B cell (primary cell): ENCODE results near the gene TBX18. TPM values are rescaled to one million over a fixed set of nuclear protein-coding genes. Genes with fewer than 3 reads are reported as not detected.

Source experiments
- ATAC-seq: fragments of 200-7000 bp; cut with Tn5 transposase; one replicate; pipeline ENCODE4 v1.10.0; 2021; ENCODE audit warnings: low read depth, mild to moderate bottlenecking, moderate number of reproducible peaks, moderate library complexity
- CTCF ChIA-PET: fragments of 350-600 bp; sonication (Branson Sonifier 250); formaldehyde crosslinking; loops from one replicate; lab custom pipeline; 2021; ENCODE audit warnings: antibody characterized with exemption, inconsistent platforms; lab: Charles Lee
- POLR2A ChIA-PET: fragments of 350-600 bp; sonication (Branson Sonifier 250); formaldehyde crosslinking; loops from one replicate; lab custom pipeline; 2021; ENCODE audit warnings: antibody characterized with exemption; lab: Charles Lee
- DNase-seq: peaks from one replicate; pipeline ENCODE4 v3.0.0; 2013
- H2AFZ ChIP-seq: 2 replicates; pipeline ENCODE4 v1.6.1; 2012; ENCODE audit warnings: mild to moderate bottlenecking, low read depth, low read length; ENCODE audit not compliant: insufficient read depth, poor library complexity, severe bottlenecking
- H3K27ac ChIP-seq, 2 donors: 1 replicate in 1 of 2; 2 replicates in 1 of 2; pipeline ENCODE4 v1.5.1; 2012 to 2013; ENCODE audit warnings: low read length in 2 of 2, mild to moderate bottlenecking in 2 of 2, moderate library complexity in 1 of 2
- H3K27me3 ChIP-seq, 4 experiments: fragments of 200-600 bp in 1 of 4; sonication (generic) in 1 of 4; replicated peaks in 1 of 4; 1 replicate in 2 of 4; 2 replicates in 2 of 4; pipeline versions ENCODE4 v1.6.1 to v1.7.0; 2013 to 2016; ENCODE audit warnings: low read length in 3 of 4, mild to moderate bottlenecking in 2 of 4, mixed read lengths in 1 of 4, moderate library complexity in 1 of 4; ENCODE audit not compliant: insufficient read depth in 4 of 4, control insufficient read depth in 3 of 4; ENCODE audit errors: control extremely low read depth in 1 of 4
- H3K36me3 ChIP-seq, 2 experiments: replicated peaks in 1 of 2; 1 replicate in 1 of 2; 2 replicates in 1 of 2; pipeline versions ENCODE4 v1.6.1 to v1.7.1; 2013; ENCODE audit warnings: low read length in 1 of 2; ENCODE audit not compliant: insufficient read depth in 2 of 2, control insufficient read depth in 1 of 2; ENCODE audit errors: control extremely low read depth in 1 of 2, extremely low read depth in 1 of 2
- H3K4me1 ChIP-seq, 2 donors: fragments of 200-600 bp in 1 of 2; sonication (generic) in 1 of 2; 1 replicate in 1 of 2; 2 replicates in 1 of 2; pipeline versions ENCODE4 v1.5.1 to v1.6.1; 2013 to 2017; ENCODE audit warnings: low read length in 2 of 2; ENCODE audit not compliant: control insufficient read depth in 2 of 2, insufficient read depth in 2 of 2
- H3K4me2 ChIP-seq: replicated peaks from 2 replicates; pipeline ENCODE3; 2012; ENCODE audit warnings: mild to moderate bottlenecking, low read depth, low read length; ENCODE audit not compliant: poor library complexity, severe bottlenecking
- H3K4me3 ChIP-seq, 5 experiments: fragments of 200-600 bp in 1 of 5; sonication (generic) in 1 of 5; 1 replicate in 3 of 5; 2 replicates in 2 of 5; pipeline versions ENCODE4 v1.5.1 to v1.7.0; 2011 to 2016; ENCODE audit warnings: low read length in 4 of 5, mild to moderate bottlenecking in 4 of 5, low read depth in 2 of 5, control low read depth in 1 of 5, moderate library complexity in 1 of 5; ENCODE audit not compliant: insufficient read depth in 1 of 5; ENCODE audit errors: control extremely low read depth in 1 of 5, extremely low read depth in 1 of 5
- H3K79me2 ChIP-seq: fragments of 200-600 bp; sonication (generic); one replicate; pipeline ENCODE4 v1.6.0; 2016; ENCODE audit warnings: low read length; ENCODE audit not compliant: control insufficient read depth, insufficient read depth
- H3K9ac ChIP-seq: fragments of 200-600 bp; sonication (generic); 2 replicates; pipeline ENCODE4 v1.6.1; 2017; ENCODE audit warnings: mild to moderate bottlenecking, low read length, moderate library complexity
- H3K9me3 ChIP-seq, 3 donors: one replicate each; pipeline versions ENCODE4 v1.6.1 to v1.7.1; 2013; ENCODE audit warnings: low read length in 2 of 3; ENCODE audit not compliant: control insufficient read depth in 2 of 3, insufficient read depth in 1 of 3; ENCODE audit errors: control extremely low read depth in 1 of 3
- H4K20me1 ChIP-seq: 2 replicates; pipeline ENCODE4 v1.6.0; 2012; ENCODE audit warnings: mild to moderate bottlenecking, low read length; ENCODE audit not compliant: insufficient read depth, control insufficient read depth, poor library complexity, severe bottlenecking
- H3K27ac Mint-ChIP-seq: one replicate; pipeline ENCODE4 v1.8.0; 2021; ENCODE audit warnings: mixed read lengths
- H3K27me3 Mint-ChIP-seq: one replicate; pipeline ENCODE4 v1.8.0; 2021; ENCODE audit warnings: mixed read lengths
- H3K4me1 Mint-ChIP-seq: one replicate; pipeline ENCODE4 v1.8.0; 2021; ENCODE audit warnings: mixed read lengths
- H3K4me3 Mint-ChIP-seq: one replicate; pipeline ENCODE4 v1.8.0; 2021; ENCODE audit warnings: mixed read lengths
- H3K9me3 Mint-ChIP-seq: one replicate; pipeline ENCODE4 v1.8.0; 2022; ENCODE audit warnings: mixed read lengths; ENCODE audit not compliant: insufficient read depth
- CTCF ChIP-seq: fragments of 200-600 bp; IDR thresholded peaks from one replicate; pipeline ENCODE4 v1.8.0; 2022; ENCODE audit warnings: antibody characterized with exemption, mild to moderate bottlenecking
- EZH2 ChIP-seq: IDR thresholded peaks from 2 replicates; pipeline ENCODE4 v1.6.1; 2012; ENCODE audit warnings: borderline replicate concordance, low read depth, mild to moderate bottlenecking, moderate library complexity, low read length; ENCODE audit not compliant: insufficient read depth, poor library complexity, severe bottlenecking
- WGBS: methylation state at CpG from one replicate; pipeline ENCODE4 v1.1.5; 2013; ENCODE audit warnings: missing lambda C conversion rate; ENCODE audit not compliant: insufficient coverage; 5-methylcytosine and 5-hydroxymethylcytosine counted together
- intact Hi-C: fragments of 100-400 bp; cut with micrococcal nuclease; formaldehyde crosslinking; loops from one replicate; pipeline ENCODE4 v1.10.0; 2022
- polyA plus RNA-seq: library from polyadenylated mRNA; depleted of rRNA; stranded (reverse); fragments of >200 nt; gene quantifications from 2 replicates; pipeline ENCODE4 v1.2.3, GENCODE V29; 2012
- total RNA-seq, 2 donors: library from RNA; stranded (reverse); fragments of 120-200 nt in 1 of 2; gene quantifications; 1 replicate in 1 of 2; 2 replicates in 1 of 2; pipeline versions ENCODE4 v1.2.3 to v1.2.4, GENCODE V29; 2013 to 2022

TBX18 gene
- total and polyA plus RNA-seq, 2 donors (not counting 1 experiment from before 2014, with no cell fraction given) = not detected

DNA sequence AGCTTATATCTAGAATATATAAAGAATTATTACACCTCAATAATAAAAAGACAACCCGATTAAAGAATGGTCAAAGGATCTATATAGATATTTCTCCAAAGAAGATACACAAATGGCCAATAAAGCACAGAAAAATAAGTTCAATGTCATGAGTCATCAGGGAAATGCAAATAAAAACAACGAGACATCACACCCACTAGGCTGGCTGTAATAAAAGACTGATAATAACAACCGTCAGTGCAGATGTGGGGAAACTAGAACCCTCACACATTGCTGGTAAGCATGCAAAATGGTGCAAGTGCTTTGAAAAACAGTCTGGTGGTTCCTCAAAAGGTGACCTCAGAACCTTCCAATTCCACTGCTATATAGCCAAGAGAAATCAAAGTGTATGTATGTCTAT is 33.0 kb downstream of the TBX18 start:
- H3K27me3 ChIP-seq = no peaks in the 10 kb centered on the region
- Mint-ChIP-seq H3K4me3 (no peak overlapping the region), H3K27me3 (no peaks in the 10 kb centered on the region), H3K27ac (no peak overlapping the region), H3K4me1 (no peaks in the 10 kb centered on the region), H3K9me3 (no peaks in the 10 kb centered on the region)
- H3K4me3 ChIP-seq = no peak overlapping the region
- H3K36me3 ChIP-seq = no peaks in the 10 kb centered on the region
- no CpG with 5 or more reads among the region's 3 CpGs for WGBS
- H3K9ac ChIP-seq = no peak overlapping the region
- H3K79me2 ChIP-seq = no peaks in the 10 kb centered on the region
- intact Hi-C loops = no loop called here
- TF ChIP-seq EZH2 = no peak
- no peak for TF ChIP-seq CTCF
- H2AFZ ChIP-seq = no peak overlapping the region
- no peaks in the 10 kb centered on the region for H4K20me1 ChIP-seq
- DNase-seq (no peak), ATAC-seq (no peak)
- ChIA-PET CTCF (no interaction called here), POLR2A (no interaction called here)
- no peaks in the 10 kb centered on the region for H3K4me1 ChIP-seq
- no peak overlapping the region for H3K4me2 ChIP-seq
- no peaks in the 10 kb centered on the region for H3K9me3 ChIP-seq
- H3K27ac ChIP-seq = no peak overlapping the region

- H3K9me3 Mint-ChIP-seq = no peaks in the 10 kb centered on the region
- DNase-seq (no peak), ATAC-seq (no peak)
- intact Hi-C loops = no loop called here
- Histone ChIP-seq H3K27ac (no peak overlapping the region), H4K20me1 (no peaks in the 10 kb centered on the region), H3K9me3 (no peaks in the 10 kb centered on the region), H3K4me3 (no peak overlapping the region), H3K27me3 (no peaks in the 10 kb centered on the region), H3K4me1 (no peaks in the 10 kb centered on the region), H3K4me2 (no peak overlapping the region), H3K9ac (no peak overlapping the region), H3K36me3 (no peaks in the 10 kb centered on the region), H2AFZ (no peak overlapping the region), H3K79me2 (no peaks in the 10 kb centered on the region)
- H3K4me3 Mint-ChIP-seq = no peak overlapping the region
- CTCF ChIA-PET = no interaction called here
- no peaks in the 10 kb centered on the region for H3K27me3 Mint-ChIP-seq
- H3K27ac Mint-ChIP-seq = no peak overlapping the region
- TF ChIP-seq EZH2 = no peak
- TF ChIP-seq CTCF = peak; percentile 11
- POLR2A ChIA-PET = no interaction called here
- H3K4me1 Mint-ChIP-seq = no peaks in the 10 kb centered on the region
Measured at GRCh38 chr6:84728602-84729001, 35.8 kb downstream of the TBX18 start.
